Naive thymus-derived CD4-positive, alpha-beta T cell (primary cell): ENCODE results near the gene CIAPIN1. TPM values are rescaled to one million over a fixed set of nuclear protein-coding genes. Genes with fewer than 3 reads are reported as not detected.
A peak's percentile ranks its signal among the peaks of the same experiment; 100 is the strongest.

Experiments
- ATAC-seq: fragments of 150-1000 bp; cut with Tn5 transposase; 2 replicates; pipeline ENCODE4 v1.10.0; 2021; ENCODE audit warnings: mild to moderate bottlenecking, moderate library complexity
- CTCF ChIA-PET: fragments of 350-600 bp; sonication (Branson Sonifier 250); formaldehyde crosslinking; loops from one replicate; lab custom pipeline; 2021; ENCODE audit warnings: antibody characterized with exemption; lab: Charles Lee
- POLR2A ChIA-PET: fragments of 350-600 bp; sonication (Branson Sonifier 250); formaldehyde crosslinking; loops from one replicate; lab custom pipeline; 2021; ENCODE audit warnings: antibody characterized with exemption, inconsistent platforms; lab: Charles Lee
- DNase-seq, 9 donors: peaks; one replicate each; pipeline versions ENCODE4 v3.0.0 to v3.0.0-alpha.2; 2020 to 2022; ENCODE audit warnings: mixed read lengths in 1 of 9
- H3K27ac ChIP-seq: one replicate; pipeline ENCODE4 v1.7.0; 2013; ENCODE audit warnings: mild to moderate bottlenecking, low read depth, low read length, moderate library complexity
- H3K27me3 ChIP-seq, 2 donors: one replicate each; pipeline ENCODE4 v1.7.0; 2013; ENCODE audit warnings: low read length in 2 of 2, mild to moderate bottlenecking in 2 of 2, moderate library complexity in 2 of 2; ENCODE audit not compliant: control insufficient read depth in 2 of 2, insufficient read depth in 2 of 2
- H3K36me3 ChIP-seq, 3 experiments: 1 replicate in 2 of 3; 2 replicates in 1 of 3; pipeline ENCODE4 v1.7.0; 2013; ENCODE audit warnings: low read length in 3 of 3, mild to moderate bottlenecking in 3 of 3, moderate library complexity in 1 of 3; ENCODE audit not compliant: insufficient read depth in 3 of 3, control insufficient read depth in 2 of 3
- H3K4me1 ChIP-seq, 2 donors: one replicate each; pipeline ENCODE4 v1.7.0; 2013; ENCODE audit warnings: low read length in 2 of 2, mild to moderate bottlenecking in 2 of 2, moderate library complexity in 1 of 2; ENCODE audit not compliant: control insufficient read depth in 2 of 2, insufficient read depth in 2 of 2
- H3K4me3 ChIP-seq: 2 replicates; pipeline ENCODE4 v1.7.0; 2013; ENCODE audit warnings: mild to moderate bottlenecking, low read length
- H3K9me3 ChIP-seq, 3 experiments: 1 replicate in 2 of 3; 2 replicates in 1 of 3; pipeline ENCODE4 v1.7.0; 2013; ENCODE audit warnings: low read length in 3 of 3; ENCODE audit not compliant: control insufficient read depth in 2 of 3
- H3K27ac Mint-ChIP-seq, 9 donors: one replicate each; pipeline ENCODE4 v1.8.0; 2020 to 2022; ENCODE audit warnings: mixed read lengths in 9 of 9, mild to moderate bottlenecking in 8 of 9, moderate library complexity in 5 of 9, inconsistent platforms in 2 of 9
- H3K27me3 Mint-ChIP-seq, 5 donors: one replicate each; pipeline ENCODE4 v1.8.0; 2021 to 2022; ENCODE audit warnings: mixed read lengths in 5 of 5, mild to moderate bottlenecking in 1 of 5
- H3K36me3 Mint-ChIP-seq, 5 donors: one replicate each; pipeline ENCODE4 v1.8.0; 2020 to 2022; ENCODE audit warnings: mixed read lengths in 5 of 5, mild to moderate bottlenecking in 3 of 5, inconsistent platforms in 1 of 5
- H3K4me1 Mint-ChIP-seq, 7 donors: one replicate each; pipeline ENCODE4 v1.8.0; 2020 to 2022; ENCODE audit warnings: mixed read lengths in 7 of 7, mild to moderate bottlenecking in 3 of 7, inconsistent platforms in 1 of 7
- H3K4me3 Mint-ChIP-seq, 10 donors: one replicate each; pipeline ENCODE4 v1.8.0; 2020 to 2022; ENCODE audit warnings: mild to moderate bottlenecking in 10 of 10, mixed read lengths in 10 of 10, moderate library complexity in 6 of 10, inconsistent platforms in 2 of 10
- H3K9me3 Mint-ChIP-seq, 11 donors: one replicate each; pipeline ENCODE4 v1.8.0; 2020 to 2022; ENCODE audit warnings: mixed read lengths in 11 of 11, mild to moderate bottlenecking in 4 of 11, inconsistent platforms in 1 of 11, moderate library complexity in 1 of 11
- intact Hi-C, 2 donors: fragments of 100-400 bp; cut with micrococcal nuclease; formaldehyde crosslinking; loops; one replicate each; pipeline ENCODE4 v1.15.1; 2023
- polyA plus RNA-seq, 2 donors: library from polyadenylated mRNA; unstranded; fragments of 300-500 nt; fragmentation: Illumina TruSeq; gene quantifications; one replicate each; pipeline ENCODE4 v1.2.3, GENCODE V29; 2021
- total RNA-seq, 6 experiments: library from RNA in 5 of 6; stranded (reverse) in 5 of 6; gene quantifications; 1 replicate in 5 of 6; 2 replicates in 1 of 6; pipeline ENCODE4 v1.2.3 and lab custom pipeline; 2021 to 2026

CIAPIN1 gene
- total and polyA plus RNA-seq, 7 experiments from 2014 or later: 33.6 to 119 (median 45.7) TPM

- Histone ChIP-seq H3K27me3 (no peaks in the 10 kb centered on the region), H3K27ac (peak overlapping the region; percentile 49), H3K4me3 (no peak overlapping the region), H3K9me3 (no peaks in the 10 kb centered on the region), H3K4me1 (peaks cover 0 to 33% of the 10 kb centered on the region in 2 donors), H3K36me3 (peaks cover 22 to 58% (median 25%) of the 10 kb centered on the region in 3 experiments)
- Mint-ChIP-seq H3K36me3 (peaks cover 16 to 53% (median 39%) of the 10 kb centered on the region in 5 donors), H3K27me3 (no peaks in the 10 kb centered on the region), H3K4me3 (peak overlapping the region in 8 of 10 donors; percentile 43 to 79 (median 70)), H3K4me1 (peaks cover 0 to 48% (median 38%) of the 10 kb centered on the region in 7 donors), H3K9me3 (no peaks in the 10 kb centered on the region), H3K27ac (peak overlapping the region in 8 of 9 donors; percentile 74 to 93 (median 88))
- DNase-seq (peak in 2 of 9 donors; percentile 16 to 17), ATAC-seq (no peak)
- ChIA-PET POLR2A (interaction anchor here (0.8 to 2.4 kb wide), 7 partner anchors 8 to 134 kb away, joined by 3 to 12 read pairs (median 4); partner anchors contain the start of genes CIAPIN1, COQ9 and POLR2C), CTCF (interaction anchor here (1.1 to 5.5 kb wide), 5 partner anchors 8 to 132 kb away, joined by 3 to 43 read pairs (median 3); no protein-coding TSS in a partner anchor)
- intact Hi-C loops: loop anchor here in 1 of 2 donors (1.0 kb wide), 1 partner anchor 14 kb away; no protein-coding TSS in a partner anchor
Measured at GRCh38 chr16:57432989-57433388, 14.2 kb downstream of the CIAPIN1 start.

- H3K9me3 Mint-ChIP-seq: no peaks in the 10 kb centered on the region
- no peak for DNase-seq
- H3K4me1 Mint-ChIP-seq: peaks cover 0 to 48% (median 38%) of the 10 kb centered on the region in 7 donors
- POLR2A ChIA-PET: interaction anchor here (0.8 to 2.4 kb wide), 5 partner anchors 15 to 133 kb away, joined by 3 to 12 read pairs (median 4); partner anchors contain the start of genes CIAPIN1, COQ9 and POLR2C
- no peaks in the 10 kb centered on the region for H3K27me3 Mint-ChIP-seq
- no peak overlapping the region for H3K4me3 ChIP-seq
- peaks cover 22 to 63% (median 25%) of the 10 kb centered on the region in 3 experiments for H3K36me3 ChIP-seq
- intact Hi-C loops: no loop called here
- peak overlapping the region; percentile 49 for H3K27ac ChIP-seq
- peak overlapping the region in 5 of 10 donors; percentile 67 to 79 (median 70) for H3K4me3 Mint-ChIP-seq
- CTCF ChIA-PET: interaction anchor here (0.8 to 5.5 kb wide), 4 partner anchors 9 to 14 kb away, joined by 3 to 43 read pairs (median 8); no protein-coding TSS in a partner anchor
- peaks cover 0 to 33% of the 10 kb centered on the region in 2 donors for H3K4me1 ChIP-seq
- peaks cover 16 to 55% (median 36%) of the 10 kb centered on the region in 5 donors for H3K36me3 Mint-ChIP-seq
- ATAC-seq: no peak
- peak overlapping the region in 8 of 9 donors; percentile 74 to 93 (median 88) for H3K27ac Mint-ChIP-seq
- H3K9me3 ChIP-seq: no peaks in the 10 kb centered on the region
- no peaks in the 10 kb centered on the region for H3K27me3 ChIP-seq
Measured at GRCh38 chr16:57432505-57432904, 14.7 kb downstream of the CIAPIN1 start.

- H3K9me3 Mint-ChIP-seq: no peaks in the 10 kb centered on the region
- DNase-seq: no peak
- peaks cover 16 to 57% (median 36%) of the 10 kb centered on the region in 5 donors for H3K36me3 Mint-ChIP-seq
Measured at GRCh38 chr16:57430955-57431354, 16.2 kb downstream of the CIAPIN1 start.

GRCh38 chr16:57427824-57428223 is 19.4 kb downstream of the CIAPIN1 start:
- no peaks in the 10 kb centered on the region for H3K9me3 Mint-ChIP-seq
- ATAC-seq (no peak), DNase-seq (no peak)
- Histone ChIP-seq H3K27me3 (no peaks in the 10 kb centered on the region), H3K9me3 (no peaks in the 10 kb centered on the region), H3K4me3 (no peak overlapping the region), H3K4me1 (peaks cover 0 to 9% of the 10 kb centered on the region in 2 donors), H3K27ac (no peak overlapping the region), H3K36me3 (peaks cover 15 to 52% (median 18%) of the 10 kb centered on the region in 3 experiments)
- peak overlapping the region in 5 of 9 donors; percentile 26 to 62 (median 41) for H3K27ac Mint-ChIP-seq
- H3K27me3 Mint-ChIP-seq: no peaks in the 10 kb centered on the region
- H3K4me1 Mint-ChIP-seq: peaks cover 0 to 24% (median 14%) of the 10 kb centered on the region in 7 donors
- H3K36me3 Mint-ChIP-seq: peaks cover 16 to 40% (median 25%) of the 10 kb centered on the region in 5 donors
- POLR2A ChIA-PET: no interaction called here
- CTCF ChIA-PET: no interaction called here
- intact Hi-C loops: no loop called here
- no peak overlapping the region for H3K4me3 Mint-ChIP-seq

More at GRCh38 chr16:57430955-57431354, 16.2 kb downstream of the CIAPIN1 start:
- no peak overlapping the region for H3K4me3 Mint-ChIP-seq
- Histone ChIP-seq H3K9me3 (no peaks in the 10 kb centered on the region), H3K4me3 (no peak overlapping the region), H3K36me3 (peaks cover 20 to 62% (median 25%) of the 10 kb centered on the region in 3 experiments), H3K4me1 (peaks cover 0 to 33% of the 10 kb centered on the region in 2 donors), H3K27ac (no peak overlapping the region), H3K27me3 (no peaks in the 10 kb centered on the region)
- CTCF ChIA-PET: interaction anchor here (1.2 to 5.5 kb wide), 2 partner anchors 13 to 83 kb away, joined by 5 to 43 read pairs; no protein-coding TSS in a partner anchor
- no peaks in the 10 kb centered on the region for H3K27me3 Mint-ChIP-seq
- H3K27ac Mint-ChIP-seq: peak overlapping the region in 8 of 9 donors; percentile 43 to 90 (median 78)
- peaks cover 0 to 48% (median 38%) of the 10 kb centered on the region in 7 donors for H3K4me1 Mint-ChIP-seq
- POLR2A ChIA-PET: interaction anchor here (0.9 to 1.3 kb wide), 2 partner anchors 8 to 12 kb away, joined by 3 to 4 read pairs; no protein-coding TSS in a partner anchor
- intact Hi-C loops: no loop called here
- ATAC-seq: no peak

GRCh38 chr16:57427307-57427706 is 19.9 kb downstream of the CIAPIN1 start:
- peaks cover 15 to 50% (median 17%) of the 10 kb centered on the region in 3 experiments for H3K36me3 ChIP-seq
- Mint-ChIP-seq H3K4me1 (peaks cover 0 to 23% (median 12%) of the 10 kb centered on the region in 7 donors), H3K9me3 (no peaks in the 10 kb centered on the region), H3K27ac (peak overlapping the region in 5 of 9 donors; percentile 26 to 62 (median 51)), H3K27me3 (no peaks in the 10 kb centered on the region), H3K4me3 (no peak overlapping the region), H3K36me3 (peaks cover 16 to 40% (median 25%) of the 10 kb centered on the region in 5 donors)
- ChIA-PET POLR2A (no interaction called here), CTCF (no interaction called here)
- DNase-seq: no peak
- ATAC-seq: no peak
- H3K9me3 ChIP-seq: no peaks in the 10 kb centered on the region
- H3K4me1 ChIP-seq: peaks cover 0 to 4% of the 10 kb centered on the region in 2 donors
- no peaks in the 10 kb centered on the region for H3K27me3 ChIP-seq
- H3K27ac ChIP-seq: no peak overlapping the region
- intact Hi-C loops: no loop called here
- no peak overlapping the region for H3K4me3 ChIP-seq

GRCh38 chr16:57426356-57426755 is 20.8 kb downstream of the CIAPIN1 start:
- CTCF ChIA-PET: interaction anchor here (2.6 kb wide), 1 partner anchor 10 kb away, joined by 12 read pairs; no protein-coding TSS in a partner anchor
- Mint-ChIP-seq H3K27me3 (no peaks in the 10 kb centered on the region), H3K9me3 (no peaks in the 10 kb centered on the region), H3K36me3 (peaks cover 16 to 38% (median 22%) of the 10 kb centered on the region in 5 donors), H3K27ac (peak overlapping the region in 1 of 9 donors; percentile 10), H3K4me1 (peaks cover 0 to 18% (median 9%) of the 10 kb centered on the region in 7 donors), H3K4me3 (no peak overlapping the region)
- H3K27me3 ChIP-seq: no peaks in the 10 kb centered on the region
- ATAC-seq (no peak), DNase-seq (no peak)
- peaks cover 10 to 41% (median 11%) of the 10 kb centered on the region in 3 experiments for H3K36me3 ChIP-seq
- H3K9me3 ChIP-seq: no peaks in the 10 kb centered on the region
- H3K4me3 ChIP-seq: no peak overlapping the region
- no peak overlapping the region for H3K27ac ChIP-seq
- no peaks in the 10 kb centered on the region for H3K4me1 ChIP-seq
- intact Hi-C loops: no loop called here
- POLR2A ChIA-PET: no interaction called here
